ENCODE results near the gene IGF1.

IGF1 gene

DNA sequence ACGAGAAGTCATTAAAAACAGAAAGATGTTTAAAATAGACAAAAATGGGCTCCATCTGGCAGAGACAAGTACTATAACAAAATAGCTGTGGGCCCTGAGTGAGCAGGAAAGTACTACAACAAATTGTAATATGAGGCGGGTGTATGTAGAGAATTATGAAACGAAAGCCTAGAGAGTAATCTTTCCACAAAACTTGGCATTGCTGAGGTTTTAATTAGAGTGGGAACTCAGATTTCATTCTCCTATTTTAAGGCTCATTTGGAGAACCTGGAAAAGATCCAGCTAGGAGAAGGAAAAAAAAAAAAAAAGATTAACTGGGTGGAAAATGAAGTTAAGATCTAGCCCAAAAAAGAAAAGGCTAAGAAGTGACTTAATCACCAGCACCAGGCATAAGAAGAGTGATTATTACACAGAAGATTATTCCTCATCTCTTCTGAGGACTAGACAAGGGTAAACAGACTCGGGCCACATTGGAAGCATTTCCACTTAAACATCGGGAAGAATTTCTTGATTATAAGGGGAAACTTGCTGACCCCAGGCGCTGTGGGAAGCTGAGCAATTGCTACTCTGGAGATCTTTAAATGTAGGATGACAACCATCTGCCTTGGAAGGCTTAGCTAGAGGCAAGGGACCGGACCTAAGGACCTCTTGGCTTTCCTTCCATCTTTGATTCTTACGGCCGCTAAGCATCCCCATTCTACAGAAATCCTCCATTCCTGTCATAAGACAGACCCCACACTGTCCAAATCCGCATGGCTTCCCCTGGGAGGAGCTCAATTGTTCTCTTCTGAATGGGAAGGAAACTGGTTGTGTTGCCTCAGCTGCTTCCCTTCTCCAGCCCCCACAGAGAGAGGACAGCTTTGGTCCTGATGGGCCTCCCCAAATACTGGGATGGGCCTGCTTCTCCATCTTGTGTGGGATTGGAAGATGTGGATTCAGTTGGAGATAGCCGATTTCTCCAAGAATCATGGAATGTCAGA lies 40.6 kb downstream of the IGF1 start:
- H3K27ac ChIP-seq (ENCODE audit: low read depth, low read length) = no peak overlapping the region

DNA sequence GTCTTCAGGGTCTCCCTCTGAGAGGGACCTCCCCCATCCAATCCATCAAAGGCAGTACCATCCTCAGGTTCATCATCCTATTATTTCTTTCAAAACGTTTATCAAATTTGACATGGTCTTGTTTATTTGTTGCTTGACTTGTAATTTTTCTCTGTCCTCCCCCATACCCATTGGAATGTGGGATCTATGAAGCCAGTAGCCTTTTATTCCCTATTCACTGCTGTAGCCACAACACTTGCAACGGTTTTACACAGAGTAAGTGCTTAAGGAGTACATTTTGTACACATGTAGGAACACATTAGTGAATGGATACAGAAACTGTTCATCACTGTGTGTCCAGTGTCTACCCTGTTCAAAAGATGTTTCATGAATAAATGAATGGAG lies 41.5 kb downstream of the IGF1 start:
- Histone ChIP-seq H3K27me3 (ENCODE audit: control insufficient read depth, insufficient read depth, low read length) (no peaks in the 10 kb centered on the region), H3K36me3 (ENCODE audit: control insufficient read depth, insufficient read depth, low read length) (no peaks in the 10 kb centered on the region), H3K27ac (ENCODE audit: low read depth, low read length) (no peak overlapping the region), H3K9ac (ENCODE audit: low read depth, low read length) (no peak overlapping the region), H3K9me3 (ENCODE audit: control insufficient read depth, insufficient read depth, low read length) (no peaks in the 10 kb centered on the region), H3K4me3 (ENCODE audit: low read depth, low read length) (no peak overlapping the region), H3K4me1 (ENCODE audit: control insufficient read depth, insufficient read depth, low read length) (no peaks in the 10 kb centered on the region)

More for the DNA sequence above, 40.6 kb downstream of the IGF1 start:
- Histone ChIP-seq H3K4me3 (ENCODE audit: low read depth, low read length) (no peak overlapping the region), H3K9ac (ENCODE audit: low read depth, low read length) (no peak overlapping the region), H3K36me3 (ENCODE audit: control insufficient read depth, insufficient read depth, low read length) (no peaks in the 10 kb centered on the region), H3K27me3 (ENCODE audit: control insufficient read depth, insufficient read depth, low read length) (no peaks in the 10 kb centered on the region), H3K4me1 (ENCODE audit: control insufficient read depth, insufficient read depth, low read length) (no peaks in the 10 kb centered on the region), H3K9me3 (ENCODE audit: control insufficient read depth, insufficient read depth, low read length) (peaks cover 2% of the 10 kb centered on the region; the same call in 1 of the 2 replicates)

DNA sequence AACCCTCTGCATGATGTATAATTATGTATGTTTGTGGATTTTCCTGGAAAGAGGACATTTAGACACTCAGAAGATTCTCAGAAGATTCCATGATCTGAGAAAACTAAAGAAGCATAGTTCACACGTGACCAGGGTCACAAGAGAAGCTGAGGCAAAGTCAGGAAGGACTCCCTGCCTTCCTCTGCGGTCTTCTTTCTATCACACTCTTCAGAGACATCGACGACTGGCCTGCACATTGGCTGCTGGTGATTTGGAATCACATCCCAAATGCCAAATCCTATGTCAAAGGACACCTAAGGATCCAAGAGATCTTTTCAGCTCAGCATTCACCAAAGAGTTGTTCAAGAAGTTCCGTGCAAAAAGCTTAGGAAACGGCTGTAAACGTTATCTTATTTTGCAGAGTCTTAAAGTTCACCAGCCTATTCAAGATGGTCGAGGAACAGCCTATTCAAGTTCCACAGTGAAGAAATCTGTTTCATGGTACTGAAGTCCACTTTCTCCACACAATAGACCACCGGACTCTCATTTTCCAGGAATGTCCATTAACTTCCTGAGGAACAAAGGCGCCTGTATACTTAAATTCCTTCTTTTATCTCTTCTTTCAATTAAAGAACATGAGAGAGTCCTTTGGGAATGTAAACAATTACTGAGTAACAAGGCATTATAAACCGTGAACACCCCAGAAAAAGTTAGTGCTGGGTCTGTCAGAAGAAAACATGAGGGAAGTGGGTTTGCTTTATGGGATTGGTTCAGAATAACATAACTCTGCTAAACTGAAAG lies 42.1 kb downstream of the IGF1 start:
- no peaks in the 10 kb centered on the region for H3K9me3 ChIP-seq (ENCODE audit: control insufficient read depth, insufficient read depth, low read length)
- H3K27ac ChIP-seq (ENCODE audit: low read depth, low read length) = no peak overlapping the region
- H3K27me3 ChIP-seq (ENCODE audit: control insufficient read depth, insufficient read depth, low read length) = no peaks in the 10 kb centered on the region
- H3K4me1 ChIP-seq (ENCODE audit: control insufficient read depth, insufficient read depth, low read length) = no peaks in the 10 kb centered on the region
- H3K36me3 ChIP-seq (ENCODE audit: control insufficient read depth, insufficient read depth, low read length) = no peaks in the 10 kb centered on the region
- no peak overlapping the region for H3K4me3 ChIP-seq (ENCODE audit: low read depth, low read length)
- H3K9ac ChIP-seq (ENCODE audit: low read depth, low read length) = no peak overlapping the region

DNA sequence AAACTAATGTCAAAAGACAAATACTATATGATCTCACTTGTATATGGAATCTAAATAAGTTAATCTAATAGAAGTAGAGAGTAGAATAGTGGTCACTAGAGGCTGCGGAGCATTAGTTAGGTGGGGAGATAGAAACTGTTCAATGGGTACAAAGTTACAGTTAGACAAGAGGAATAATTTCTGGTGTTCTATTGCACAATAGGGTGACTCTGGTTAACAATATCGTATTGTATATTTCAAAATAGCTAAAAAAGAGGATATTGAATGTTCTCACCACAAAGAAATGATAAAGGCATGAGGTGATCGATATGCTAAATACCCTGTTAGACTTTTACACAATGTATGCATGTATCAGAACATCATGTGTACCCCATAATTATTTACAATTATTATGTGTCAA lies 42.9 kb downstream of the IGF1 start:
- Histone ChIP-seq H3K4me1 (ENCODE audit: control insufficient read depth, insufficient read depth, low read length) (no peaks in the 10 kb centered on the region), H3K4me3 (ENCODE audit: low read depth, low read length) (no peak overlapping the region), H3K9me3 (ENCODE audit: control insufficient read depth, insufficient read depth, low read length) (no peaks in the 10 kb centered on the region), H3K27me3 (ENCODE audit: control insufficient read depth, insufficient read depth, low read length) (no peaks in the 10 kb centered on the region), H3K9ac (ENCODE audit: low read depth, low read length) (no peak overlapping the region), H3K36me3 (ENCODE audit: control insufficient read depth, insufficient read depth, low read length) (no peaks in the 10 kb centered on the region), H3K27ac (ENCODE audit: low read depth, low read length) (no peak overlapping the region)

DNA sequence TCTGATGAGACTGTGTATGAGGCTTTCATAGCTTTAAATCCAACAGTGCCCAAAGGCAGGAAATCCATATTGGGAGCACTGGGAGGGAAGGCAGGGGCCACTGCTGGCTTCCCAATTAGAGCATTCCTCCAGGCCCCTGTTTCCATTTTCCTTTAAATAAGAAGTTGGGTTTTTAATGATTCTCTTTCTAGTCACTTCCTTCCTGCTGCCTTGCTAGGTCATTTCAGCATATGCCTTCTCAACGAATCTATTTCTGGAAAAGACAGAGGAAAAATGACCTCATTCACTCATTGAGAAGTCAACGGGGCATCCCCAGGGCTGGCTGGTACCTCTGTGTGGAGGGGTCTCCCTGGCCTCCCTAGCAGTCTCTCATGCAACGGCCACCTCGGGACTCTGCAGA lies 43.5 kb downstream of the IGF1 start:
- H3K9me3 ChIP-seq (ENCODE audit: control insufficient read depth, insufficient read depth, low read length) = no peaks in the 10 kb centered on the region
- no peaks in the 10 kb centered on the region for H3K4me1 ChIP-seq (ENCODE audit: control insufficient read depth, insufficient read depth, low read length)
- no peaks in the 10 kb centered on the region for H3K27me3 ChIP-seq (ENCODE audit: control insufficient read depth, insufficient read depth, low read length)
- no peak overlapping the region for H3K27ac ChIP-seq (ENCODE audit: low read depth, low read length)
- H3K36me3 ChIP-seq (ENCODE audit: control insufficient read depth, insufficient read depth, low read length) = no peaks in the 10 kb centered on the region
- no peak overlapping the region for H3K9ac ChIP-seq (ENCODE audit: low read depth, low read length)
- no peak overlapping the region for H3K4me3 ChIP-seq (ENCODE audit: low read depth, low read length)

DNA sequence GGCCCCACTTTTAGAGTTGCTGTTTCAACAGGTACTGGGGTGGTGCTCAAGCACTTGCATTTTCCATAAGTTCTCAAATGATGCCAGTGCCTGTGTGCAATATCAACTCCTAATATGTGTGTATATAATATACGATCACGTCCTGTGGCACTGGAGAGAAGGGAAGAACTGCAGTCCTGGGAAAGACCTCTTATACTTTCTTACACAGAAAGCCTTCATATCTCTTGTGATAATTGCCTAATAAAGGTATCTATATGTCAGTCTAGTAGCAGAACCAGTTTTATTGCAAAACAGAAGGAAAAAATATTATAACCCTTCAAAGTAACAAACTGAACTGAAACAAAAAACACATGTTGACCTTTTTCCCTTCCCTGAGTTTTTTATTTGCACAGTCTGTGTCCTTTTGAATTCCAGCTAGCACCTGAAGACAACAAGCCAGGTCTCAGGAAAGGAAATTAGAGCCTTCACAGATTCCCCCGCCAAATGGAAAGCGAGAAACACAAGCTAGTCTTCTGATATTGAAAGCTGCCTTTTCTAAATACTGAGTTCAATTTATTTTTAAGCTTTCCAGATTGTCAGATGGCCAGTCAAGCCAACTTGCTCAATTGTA lies 44.4 kb downstream of the IGF1 start:
- Histone ChIP-seq H3K27me3 (ENCODE audit: control insufficient read depth, insufficient read depth, low read length) (no peaks in the 10 kb centered on the region), H3K36me3 (ENCODE audit: control insufficient read depth, insufficient read depth, low read length) (no peaks in the 10 kb centered on the region), H3K27ac (ENCODE audit: low read depth, low read length) (no peak overlapping the region), H3K4me3 (ENCODE audit: low read depth, low read length) (no peak overlapping the region), H3K9ac (ENCODE audit: low read depth, low read length) (no peak overlapping the region), H3K4me1 (ENCODE audit: control insufficient read depth, insufficient read depth, low read length) (no peaks in the 10 kb centered on the region), H3K9me3 (ENCODE audit: control insufficient read depth, insufficient read depth, low read length) (no peaks in the 10 kb centered on the region)

DNA sequence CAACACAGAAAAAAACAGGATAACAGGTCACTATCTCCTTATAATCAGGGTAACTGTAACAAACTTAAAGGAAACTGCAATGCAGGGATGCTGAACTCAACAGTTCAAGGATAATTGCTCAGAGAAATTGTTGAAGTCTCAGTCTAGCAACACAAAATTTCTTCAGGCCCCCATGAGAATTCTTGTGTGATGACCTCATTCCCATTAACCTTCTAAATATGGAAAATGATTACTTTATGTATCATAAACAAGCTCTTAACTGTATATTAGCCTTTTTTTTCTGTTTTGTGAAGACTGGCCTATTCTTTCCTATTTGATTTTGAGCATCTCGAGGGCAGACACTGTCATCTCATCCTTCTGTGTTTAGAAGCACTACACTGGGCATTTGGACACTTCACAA lies 47.1 kb downstream of the IGF1 start:
- H3K36me3 ChIP-seq (ENCODE audit: control insufficient read depth, insufficient read depth, low read length) = no peaks in the 10 kb centered on the region
- no peaks in the 10 kb centered on the region for H3K27me3 ChIP-seq (ENCODE audit: control insufficient read depth, insufficient read depth, low read length)
- no peak overlapping the region for H3K27ac ChIP-seq (ENCODE audit: low read depth, low read length)
- H3K4me3 ChIP-seq (ENCODE audit: low read depth, low read length) = no peak overlapping the region
- no peaks in the 10 kb centered on the region for H3K4me1 ChIP-seq (ENCODE audit: control insufficient read depth, insufficient read depth, low read length)
- H3K9ac ChIP-seq (ENCODE audit: low read depth, low read length) = no peak overlapping the region
- no peaks in the 10 kb centered on the region for H3K9me3 ChIP-seq (ENCODE audit: control insufficient read depth, insufficient read depth, low read length)

DNA sequence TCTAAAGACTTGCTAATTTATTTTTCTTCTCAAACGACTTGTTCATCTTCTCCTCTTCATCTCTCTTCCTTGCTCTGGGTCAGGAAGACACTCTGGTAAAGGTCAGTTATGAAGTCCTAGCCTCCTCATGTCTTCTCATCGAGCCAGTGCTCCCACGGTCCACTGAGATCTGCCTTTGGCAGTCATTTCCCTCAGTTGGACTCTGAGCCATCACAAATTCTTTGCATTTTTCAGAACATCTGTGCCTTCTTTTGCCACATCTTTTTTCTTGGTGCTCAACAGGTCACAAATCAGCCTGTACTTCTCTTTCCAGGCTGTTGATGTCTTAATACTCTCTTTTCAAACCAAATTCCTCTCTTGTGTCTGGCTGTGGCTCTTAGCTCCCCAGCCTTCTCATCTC lies 49.7 kb downstream of the IGF1 start:
- H3K27me3 ChIP-seq (ENCODE audit: control insufficient read depth, insufficient read depth, low read length) = no peaks in the 10 kb centered on the region
- no peak overlapping the region for H3K9ac ChIP-seq (ENCODE audit: low read depth, low read length)
- H3K36me3 ChIP-seq (ENCODE audit: control insufficient read depth, insufficient read depth, low read length) = no peaks in the 10 kb centered on the region
- H3K27ac ChIP-seq (ENCODE audit: low read depth, low read length) = no peak overlapping the region
- no peak overlapping the region for H3K4me3 ChIP-seq (ENCODE audit: low read depth, low read length)
- H3K9me3 ChIP-seq (ENCODE audit: control insufficient read depth, insufficient read depth, low read length) = no peaks in the 10 kb centered on the region
- no peaks in the 10 kb centered on the region for H3K4me1 ChIP-seq (ENCODE audit: control insufficient read depth, insufficient read depth, low read length)

DNA sequence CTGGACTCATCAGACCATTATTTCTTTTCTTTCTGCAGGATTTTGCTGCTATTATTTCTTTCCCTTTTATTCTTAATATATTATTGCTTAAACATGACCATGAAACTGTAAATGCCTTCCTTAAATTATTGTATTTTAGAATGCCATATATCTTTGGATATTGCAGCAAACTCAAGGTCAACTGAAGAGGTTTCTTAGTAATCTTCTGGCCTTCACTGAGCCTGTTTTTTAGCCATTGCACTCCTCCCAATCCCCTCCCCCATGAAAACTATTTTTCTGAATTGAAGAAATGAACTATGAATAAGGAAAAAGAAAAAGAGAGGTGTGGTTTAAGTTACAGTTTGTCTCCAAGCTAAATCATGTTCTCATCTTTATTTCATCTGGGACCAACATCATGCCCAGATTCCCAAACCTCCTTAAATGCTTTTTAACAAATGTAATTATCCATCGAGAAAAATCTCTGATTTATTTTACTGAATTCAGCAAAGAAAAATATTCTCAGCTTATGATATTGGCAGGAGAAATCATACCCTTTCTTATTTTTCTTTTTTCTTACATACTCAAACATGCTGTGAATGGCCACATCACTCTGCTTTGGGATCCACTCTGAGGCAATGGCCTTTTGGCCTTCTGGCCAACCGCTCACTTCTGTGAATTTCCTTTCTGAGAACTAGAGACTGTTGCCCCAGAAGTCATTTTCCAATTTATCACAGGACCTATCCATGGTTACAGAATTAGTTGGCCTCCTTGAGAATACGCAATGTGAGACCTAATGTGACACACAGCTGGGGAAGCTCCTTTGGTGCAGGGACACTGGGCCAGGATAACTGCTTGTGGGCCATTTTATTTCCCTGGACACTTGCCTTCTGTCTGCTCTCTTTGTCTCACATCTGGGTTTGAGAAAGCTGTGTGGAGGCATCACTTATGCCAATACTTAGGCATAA lies 50.9 kb downstream of the IGF1 start:
- H3K9ac ChIP-seq (ENCODE audit: low read depth, low read length) = no peak overlapping the region

DNA sequence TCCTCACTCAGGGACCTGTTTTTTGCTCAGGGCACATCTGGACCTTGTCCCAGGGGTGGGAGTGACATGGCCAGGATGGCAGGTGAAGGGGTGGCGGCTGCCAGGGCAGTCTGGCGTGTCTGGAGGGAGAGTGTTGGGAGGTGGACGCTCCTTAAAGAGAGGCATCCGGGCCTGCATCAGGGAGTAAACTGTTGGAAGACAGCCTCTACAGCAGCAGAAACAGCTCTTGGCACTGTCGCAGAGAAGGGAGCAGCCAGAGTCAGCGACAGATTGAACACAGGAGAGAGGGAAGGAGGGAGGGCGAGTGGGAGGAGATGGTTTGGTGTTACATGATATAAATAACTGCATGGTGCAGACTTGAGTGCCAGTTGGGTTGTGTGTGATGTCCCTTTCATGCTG lies 52.8 kb downstream of the IGF1 start:
- H3K4me1 ChIP-seq (ENCODE audit: control insufficient read depth, insufficient read depth, low read length) = peaks cover 3% of the 10 kb centered on the region; the same call in 1 of the 2 replicates
- no peaks in the 10 kb centered on the region for H3K36me3 ChIP-seq (ENCODE audit: control insufficient read depth, insufficient read depth, low read length)
- no peak overlapping the region for H3K4me3 ChIP-seq (ENCODE audit: low read depth, low read length)
- H3K9ac ChIP-seq (ENCODE audit: low read depth, low read length) = no peak overlapping the region
- H3K27ac ChIP-seq (ENCODE audit: low read depth, low read length) = no peak overlapping the region
- no peaks in the 10 kb centered on the region for H3K27me3 ChIP-seq (ENCODE audit: control insufficient read depth, insufficient read depth, low read length)
- H3K9me3 ChIP-seq (ENCODE audit: control insufficient read depth, insufficient read depth, low read length) = no peaks in the 10 kb centered on the region

More for the DNA sequence above, 50.9 kb downstream of the IGF1 start:
- Histone ChIP-seq H3K9me3 (ENCODE audit: control insufficient read depth, insufficient read depth, low read length) (no peaks in the 10 kb centered on the region), H3K27ac (ENCODE audit: low read depth, low read length) (no peak overlapping the region), H3K4me3 (ENCODE audit: low read depth, low read length) (no peak overlapping the region), H3K36me3 (ENCODE audit: control insufficient read depth, insufficient read depth, low read length) (no peaks in the 10 kb centered on the region), H3K4me1 (ENCODE audit: control insufficient read depth, insufficient read depth, low read length) (peaks cover 3% of the 10 kb centered on the region; the same call in 1 of the 2 replicates), H3K27me3 (ENCODE audit: control insufficient read depth, insufficient read depth, low read length) (no peaks in the 10 kb centered on the region)

Data from HUES48 (cell line).